Stimulated activated CD4-positive, alpha-beta T cell treated with anti-CD3 and anti-CD28 coated beads, Interleukin-1b, Interleukin-23, amount 100 ng/mL, for 24 hours (primary cell): ENCODE results near the gene WDR1.

Experiments
- DNase-seq, 4 experiments: peaks; one replicate each; pipeline ENCODE4 v3.0.0-alpha.2; 2020; ENCODE audit warnings: low read depth in 4 of 4, low spot score in 1 of 4

WDR1 gene

DNA sequence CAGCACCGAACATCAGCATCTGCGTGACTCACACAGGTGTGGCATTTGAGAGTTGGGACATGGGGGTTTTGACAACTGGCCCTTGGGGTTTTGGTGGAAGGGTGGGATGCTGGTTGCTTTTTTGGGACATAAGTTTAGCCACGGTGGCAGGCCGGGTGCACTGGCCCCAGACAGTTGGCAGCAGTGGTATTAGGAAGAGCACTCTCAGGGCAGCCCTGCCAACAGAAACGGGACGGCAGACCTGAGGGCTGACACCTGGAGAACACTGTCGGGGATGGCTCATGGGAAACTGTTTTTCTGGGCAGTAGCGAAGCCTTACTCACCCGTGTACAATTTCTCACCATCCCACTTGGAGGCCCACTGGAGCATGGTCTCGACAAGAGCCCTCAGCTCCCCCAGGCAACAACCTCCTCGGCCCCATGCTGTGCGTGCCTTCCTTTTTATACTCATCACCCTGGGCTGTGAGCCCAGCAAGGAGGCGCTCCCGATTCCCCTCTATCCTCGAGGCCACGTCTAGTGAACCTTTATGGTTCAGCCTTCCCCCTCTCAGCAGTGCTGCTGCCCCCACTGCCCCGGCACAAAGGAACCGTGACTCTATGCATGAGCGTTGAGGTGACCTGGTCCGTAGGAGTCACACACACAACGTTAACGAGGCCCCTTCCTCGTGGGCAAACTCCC lies 30.6 kb downstream of the WDR1 start:
- DNase-seq: no peak

- DNase-seq: no peak
Measured at GRCh38 chr4:10085386-10085785, 31.2 kb downstream of the WDR1 start.

DNA sequence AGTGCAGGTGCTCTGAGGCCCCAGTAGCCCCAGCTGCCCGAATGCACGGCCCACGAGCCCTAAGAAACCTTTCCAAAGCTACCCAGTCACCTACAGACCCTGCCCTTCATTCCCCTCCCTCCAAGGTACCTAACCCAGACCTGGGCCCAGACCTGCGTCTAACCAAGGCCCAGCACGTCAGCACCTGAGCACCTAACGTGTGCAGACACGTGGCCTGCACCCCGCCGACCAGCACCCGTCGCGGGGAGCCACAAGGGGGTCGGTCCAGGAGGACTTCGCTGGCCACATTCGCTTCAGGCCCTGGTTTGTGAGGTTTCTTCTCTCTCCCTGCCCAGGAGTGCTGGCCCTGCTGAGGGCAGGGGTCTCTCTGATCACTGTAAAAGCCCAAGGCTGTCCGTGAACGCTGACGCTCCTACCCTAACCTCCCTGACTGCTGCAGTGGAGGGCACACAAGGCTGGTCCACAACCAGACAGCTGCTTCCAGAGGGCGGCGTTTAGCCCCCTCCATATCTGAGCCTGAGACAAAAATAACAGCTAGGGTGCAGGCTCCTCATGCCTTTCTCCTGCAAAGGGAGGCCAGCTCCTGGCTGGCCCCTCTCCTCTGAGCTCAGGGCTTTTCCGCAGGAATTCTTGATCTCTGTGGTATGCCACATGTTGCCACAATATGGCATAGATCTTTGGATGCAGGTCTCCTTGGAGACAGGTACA lies 31.8 kb downstream of the WDR1 start:
- DNase-seq: no peak

DNA sequence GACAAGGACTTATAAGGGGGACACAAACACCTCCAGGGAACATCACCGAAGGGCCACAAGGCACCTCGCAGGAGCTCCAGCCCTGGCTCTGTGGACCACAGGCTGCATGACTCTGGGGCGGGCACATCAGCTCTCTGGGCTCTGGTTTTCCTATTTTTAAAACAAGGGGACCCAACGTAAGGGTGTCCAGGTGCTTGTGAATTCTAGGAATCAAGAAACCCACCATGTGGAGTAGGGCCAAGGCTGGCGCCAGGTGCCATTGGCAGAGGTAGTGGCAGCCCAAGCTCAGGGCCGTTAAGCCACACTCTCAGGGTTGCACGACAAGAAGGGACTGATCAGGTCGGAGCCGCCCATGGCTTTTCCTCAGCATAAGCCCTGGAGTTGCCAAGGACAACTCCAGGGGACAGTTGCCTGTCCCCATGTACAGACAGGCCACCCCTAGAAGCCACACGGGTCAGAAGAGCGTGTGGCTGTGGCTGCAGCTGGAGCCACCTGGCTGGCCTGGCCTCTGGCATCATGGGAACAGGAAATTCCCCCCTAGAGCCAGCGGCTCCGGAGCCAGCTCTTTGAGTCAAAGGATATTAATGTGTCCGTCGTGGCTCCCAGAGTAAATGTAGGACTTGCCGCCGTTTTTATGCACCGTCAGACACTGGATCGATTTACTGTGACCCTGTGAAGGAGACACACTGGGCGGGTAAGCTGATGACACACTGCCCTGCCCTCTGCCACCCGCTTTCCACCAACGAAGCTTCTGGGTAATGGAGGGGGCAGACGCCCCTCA lies 32.5 kb downstream of the WDR1 start:
- DNase-seq: no peak

DNA sequence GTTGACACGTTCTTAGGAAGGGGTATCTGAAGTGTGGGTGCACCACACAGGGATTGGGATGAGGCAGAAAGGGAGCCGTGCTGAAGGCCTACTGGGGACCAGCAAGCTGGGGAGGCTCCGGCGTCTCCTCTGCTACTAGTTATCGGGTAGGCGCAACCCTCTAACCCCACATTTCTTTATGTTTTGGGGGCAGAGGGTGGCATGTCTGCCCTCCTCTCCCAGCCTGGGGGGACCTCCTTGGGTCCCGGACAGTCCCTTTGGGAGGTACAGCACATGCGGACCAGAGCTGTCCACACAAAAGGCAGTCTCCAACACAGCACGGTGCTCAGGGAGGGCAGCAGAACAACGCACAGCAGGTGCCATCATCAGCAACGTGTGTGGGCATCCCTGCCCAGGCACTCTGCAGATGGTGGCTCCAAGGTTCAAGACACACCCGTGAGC lies 33.2 kb downstream of the WDR1 start:
- DNase-seq: no peak

DNA sequence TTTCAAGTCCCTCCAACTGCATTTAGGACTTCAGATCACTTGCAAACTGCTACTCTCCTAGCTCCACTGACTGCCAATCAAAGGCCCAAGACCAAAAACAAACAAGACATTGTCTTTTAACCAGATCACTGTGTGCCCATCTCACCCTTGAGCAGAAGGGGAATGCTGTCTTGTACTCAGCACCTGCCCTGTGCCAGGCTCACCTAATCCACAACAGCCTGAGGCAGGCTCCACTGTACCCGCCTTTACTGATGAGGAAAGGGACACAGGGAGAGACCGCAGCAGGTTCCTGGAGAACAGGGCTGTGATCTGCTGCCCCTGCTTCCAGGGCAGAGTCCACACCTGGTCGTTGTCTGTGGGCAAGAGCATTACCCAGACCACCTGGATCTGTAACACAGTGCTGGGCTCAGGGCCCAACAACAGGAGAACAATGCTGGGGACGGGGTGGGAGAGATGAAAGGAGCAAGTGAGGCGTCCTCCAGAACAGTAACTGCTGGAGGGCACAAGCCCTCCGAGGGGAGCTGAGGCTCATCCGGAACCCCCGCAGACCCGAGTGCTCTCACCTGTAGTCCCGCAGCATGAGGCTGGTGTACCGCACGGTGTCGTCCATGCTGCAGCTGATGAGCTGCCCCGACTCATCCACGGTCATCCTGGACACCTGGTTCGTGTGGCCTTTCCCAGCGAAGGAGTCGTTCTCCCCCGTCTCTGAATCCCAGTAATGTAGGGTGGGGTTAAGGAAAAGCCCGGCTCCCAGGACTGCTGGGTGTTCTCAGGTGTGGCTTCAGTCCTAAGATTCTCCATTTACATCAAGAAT lies 33.9 kb downstream of the WDR1 start:
- no peak for DNase-seq

GRCh38 chr4:10082047-10082446 lies 34.6 kb downstream of the WDR1 start:
- no peak for DNase-seq

DNA sequence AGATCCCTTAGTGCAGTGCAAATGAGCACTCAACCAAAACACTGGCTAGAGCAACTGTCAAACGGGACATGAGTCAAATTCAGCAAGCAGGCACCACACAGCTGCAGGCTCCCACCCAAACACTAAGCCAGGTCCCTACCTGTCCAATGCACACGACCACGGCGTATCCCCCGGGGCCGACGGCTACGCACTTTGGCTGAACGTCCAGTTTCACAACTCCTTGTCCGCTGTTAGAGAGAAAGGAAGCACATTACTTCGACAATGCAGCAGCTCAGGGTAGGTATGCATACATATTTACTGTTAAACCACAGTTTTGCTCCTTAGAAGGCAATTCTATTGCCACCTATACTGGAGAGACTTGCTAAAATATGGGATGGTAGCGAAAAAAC lies 35.4 kb downstream of the WDR1 start:
- DNase-seq: no peak

DNA sequence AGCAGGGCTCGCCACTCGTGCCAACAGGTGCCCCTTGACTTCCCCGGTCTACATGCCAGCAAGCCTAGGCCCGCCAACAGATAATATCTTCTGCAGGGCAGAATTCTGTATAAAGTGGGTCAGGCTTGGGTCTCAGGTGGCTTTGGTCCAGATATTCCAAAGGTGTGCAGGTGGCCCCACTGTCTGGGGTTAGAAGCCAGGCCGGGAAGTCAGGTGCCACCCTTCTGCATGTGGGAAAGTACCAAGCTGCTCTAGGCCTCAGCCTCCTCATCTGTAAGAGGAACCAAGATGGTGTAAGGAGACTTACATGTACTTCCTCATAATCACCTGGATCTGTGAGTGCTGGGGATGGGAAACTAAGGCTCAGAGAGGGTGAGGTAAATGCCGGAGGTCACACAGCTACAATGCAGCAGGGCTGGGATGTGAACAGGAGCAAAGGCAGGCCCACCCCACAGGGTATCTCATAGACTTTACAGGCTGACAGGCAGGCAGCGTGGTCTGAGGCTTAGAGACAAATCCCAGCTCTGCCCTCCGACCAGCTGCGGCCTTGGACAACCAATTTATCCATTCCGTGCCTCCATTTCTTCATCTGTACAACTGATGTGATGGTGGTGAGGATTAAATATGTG lies 35.9 kb downstream of the WDR1 start:
- DNase-seq: no peak

- DNase-seq: no peak
Measured at GRCh38 chr4:10079912-10080588, 36.5 kb downstream of the WDR1 start.

DNA sequence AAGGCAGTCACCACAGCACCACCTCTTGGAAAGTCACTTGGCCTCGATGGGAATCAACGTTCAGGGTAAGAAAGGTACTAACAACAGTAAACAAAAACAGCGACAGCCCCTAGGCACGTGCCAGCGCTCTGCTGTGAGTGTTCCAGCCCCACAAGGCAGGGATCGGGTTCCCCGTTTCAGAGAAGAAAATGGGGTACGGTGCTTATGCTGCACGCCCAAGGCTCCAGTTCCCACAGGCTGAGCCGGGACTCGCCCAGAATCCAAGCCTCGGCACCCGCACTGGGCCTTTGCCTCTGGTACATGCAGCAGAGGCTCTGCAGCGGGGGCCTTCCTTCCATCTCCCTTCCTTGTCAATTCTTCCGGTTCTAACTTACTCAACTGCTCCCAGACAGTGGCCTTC lies 37.3 kb downstream of the WDR1 start:
- no peak for DNase-seq

DNA sequence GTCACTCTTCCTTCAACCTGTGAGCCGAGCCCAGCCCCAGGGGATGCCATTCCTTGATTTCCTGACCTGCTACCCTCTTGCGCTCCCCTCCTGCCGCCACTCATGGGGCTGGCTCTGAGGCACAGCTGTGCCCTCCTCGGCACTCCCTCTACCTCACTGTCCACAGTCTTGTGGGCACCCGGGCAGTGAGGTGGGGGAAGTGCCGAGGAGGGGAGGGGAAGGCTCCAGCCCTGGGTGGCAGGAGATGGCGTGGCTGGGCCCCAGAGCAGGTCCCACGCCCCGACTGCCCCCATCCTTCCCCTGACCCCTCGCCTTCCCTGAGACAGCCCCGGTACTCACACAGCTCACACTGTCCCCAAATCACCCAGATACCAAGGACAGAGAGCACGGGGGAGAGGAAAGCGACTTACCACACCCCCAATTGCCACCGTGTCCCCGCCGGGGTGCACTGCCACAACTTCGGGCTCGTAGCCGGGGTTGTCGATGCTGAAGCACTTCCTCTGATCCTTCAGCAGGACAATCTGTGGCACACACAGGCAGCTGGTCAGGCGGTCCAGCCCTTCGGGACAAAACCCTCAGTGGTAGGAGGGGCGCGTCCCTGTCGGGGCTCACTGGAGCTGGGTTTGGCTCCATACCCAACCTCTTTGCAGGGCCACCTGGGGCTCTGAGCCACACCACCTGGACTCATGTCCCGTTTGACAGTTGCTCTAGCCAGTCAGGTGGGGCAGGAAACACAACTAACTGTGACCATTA lies 37.9 kb downstream of the WDR1 start:
- no peak for DNase-seq

DNA sequence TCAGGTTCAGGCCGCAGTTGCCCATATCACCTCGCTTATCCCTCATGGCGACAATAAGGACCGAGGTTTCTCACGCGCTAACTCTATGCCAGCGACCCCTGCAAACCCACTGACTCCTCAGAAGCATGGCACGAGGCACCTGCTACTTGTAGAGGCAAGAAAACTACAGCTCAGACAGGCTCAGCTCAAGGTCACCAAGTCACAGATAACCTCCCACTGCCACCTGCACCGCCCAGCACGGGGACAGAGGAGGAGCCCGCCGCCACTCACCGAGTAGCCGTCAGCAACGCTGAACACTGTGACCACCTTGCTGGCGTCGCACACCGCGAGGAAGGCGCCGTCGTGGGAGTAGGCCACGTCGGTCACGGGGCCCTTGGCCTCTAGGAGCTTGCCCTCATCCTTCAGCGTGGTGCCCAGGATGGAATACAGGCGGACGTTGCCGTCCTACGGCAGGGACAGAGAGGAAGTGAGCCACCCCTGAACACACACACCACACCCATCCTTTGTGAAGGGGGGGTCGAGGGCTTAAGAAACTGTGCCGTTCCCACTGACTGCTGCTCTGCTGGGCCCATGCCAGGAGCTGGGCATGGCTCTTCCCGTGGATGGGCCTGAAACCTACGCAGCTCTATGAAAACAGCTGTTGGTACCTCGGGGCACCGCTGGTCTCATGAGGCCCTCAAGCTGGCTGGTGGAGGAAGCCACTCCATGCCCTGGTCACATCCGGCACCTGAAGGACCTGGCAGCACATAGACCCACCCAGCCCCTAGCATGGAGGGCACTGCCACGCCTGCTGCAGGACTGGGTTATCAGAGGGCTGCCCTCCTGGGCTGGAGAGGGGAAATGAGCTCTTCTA lies 38.9 kb downstream of the WDR1 start:
- no peak for DNase-seq

DNA sequence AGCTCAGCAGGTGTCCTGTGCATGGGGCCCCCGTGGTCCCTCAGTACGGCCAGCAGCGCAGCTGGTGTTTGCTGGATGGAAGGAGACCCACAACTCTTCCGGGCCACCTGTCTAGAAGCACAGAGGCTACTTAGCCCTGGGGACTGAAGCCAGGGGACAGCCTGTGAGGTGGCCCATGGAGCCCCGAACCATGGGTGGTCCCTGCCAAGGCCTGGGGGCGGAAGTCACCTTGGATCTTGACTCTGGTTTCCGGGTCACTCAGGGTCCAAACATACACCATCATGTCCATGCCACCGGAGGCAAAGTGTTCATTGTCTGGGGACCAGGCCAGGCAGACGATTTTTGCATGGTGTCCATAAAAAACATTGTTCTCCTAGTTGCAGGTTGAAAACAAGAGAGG lies 39.5 kb downstream of the WDR1 start:
- DNase-seq: no peak

GRCh38 chr4:10075953-10076391 lies 40.6 kb downstream of the WDR1 start:
- DNase-seq: no peak

GRCh38 chr4:10075158-10075863 lies 41.3 kb downstream of the WDR1 start:
- no peak for DNase-seq

- DNase-seq: no peak
Measured at GRCh38 chr4:10074767-10075105, 41.9 kb downstream of the WDR1 start.
